ENCODE measurements around the gene MUC22.
"Not testable (repeated sequence)": the region's sequence is repeated elsewhere in the genome, so short reads cannot be mapped to it uniquely, and the experiment has no call there.

MUC22 gene

DNA sequence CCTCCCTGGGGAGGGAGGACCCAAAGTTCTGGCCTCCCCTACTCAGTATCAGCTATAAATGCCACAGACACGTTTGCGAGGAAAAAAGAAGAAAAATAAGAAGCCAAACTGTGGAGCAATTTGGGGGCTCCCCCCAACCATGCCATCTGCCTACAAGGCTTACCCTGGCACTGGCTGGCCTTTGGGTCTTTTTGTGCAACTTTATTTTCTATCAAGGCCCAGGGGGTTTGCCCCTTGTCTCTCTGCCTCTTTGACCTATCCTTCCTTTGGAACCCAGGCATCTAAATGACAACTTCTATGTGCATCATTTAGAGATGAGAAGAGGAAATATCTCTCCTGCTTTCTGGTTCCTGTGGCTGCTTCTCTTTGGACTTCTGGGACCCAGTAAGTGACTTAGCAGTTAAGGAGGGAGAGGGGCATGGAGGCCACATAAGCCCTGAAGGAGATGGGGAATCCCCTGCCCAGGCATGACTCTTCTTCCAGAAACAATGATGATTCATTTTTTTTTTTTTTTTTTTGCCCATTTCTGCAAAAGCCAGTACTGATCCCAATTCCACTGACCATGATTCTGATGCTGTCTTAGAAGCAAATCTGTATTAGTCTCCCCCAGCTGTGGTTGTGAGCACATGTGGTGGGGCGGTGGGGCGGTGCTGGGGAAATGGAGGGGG, at the start of gene MUC22:
MUC22 (plus strand) TSS at position 82 of the 668 bp plus-strand sequence; CDS start at position 315, 233 bp downstream.
- DNase-seq (ENCODE audit: low read depth in 2 of 2): peak; percentile 9 to 11

DNA sequence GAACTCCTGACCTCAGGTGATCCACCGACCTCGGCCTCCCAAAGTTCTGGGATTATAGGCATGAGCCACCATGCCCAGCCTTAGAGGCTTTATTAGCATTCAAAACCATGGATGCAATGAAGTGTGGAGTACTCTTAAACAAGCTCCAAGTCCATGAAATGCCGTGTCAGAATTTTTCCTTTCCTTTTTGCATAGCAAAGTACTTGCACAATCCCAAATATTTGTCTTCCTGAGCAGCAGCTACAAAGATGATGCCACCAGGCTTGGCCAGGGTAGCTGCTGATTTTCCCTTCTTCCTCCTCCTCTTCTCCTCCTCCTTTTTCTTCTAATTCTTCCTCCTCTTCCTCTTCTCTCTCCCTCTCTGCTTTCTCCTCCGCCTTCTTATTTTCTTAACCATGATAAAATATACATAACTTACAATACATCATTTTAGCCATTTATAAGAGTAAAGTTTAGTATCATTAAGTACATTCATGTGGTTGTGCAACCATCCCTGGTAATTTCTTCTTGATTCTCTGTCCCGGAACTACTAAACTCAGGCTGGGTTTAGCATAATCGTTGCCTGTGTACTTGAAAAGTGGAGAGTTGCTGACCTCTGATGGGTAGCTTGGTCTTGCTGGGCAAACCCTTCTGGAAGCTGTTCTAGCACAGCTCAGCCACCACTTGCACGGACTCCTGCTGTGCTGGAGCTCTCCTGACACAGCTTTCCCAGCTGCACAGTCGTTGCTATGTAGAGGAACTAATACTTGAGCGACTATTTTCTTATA, 49.2 kb upstream of the MUC22 start:
- no peak for DNase-seq (ENCODE audit: low read depth in 2 of 2)

DNA sequence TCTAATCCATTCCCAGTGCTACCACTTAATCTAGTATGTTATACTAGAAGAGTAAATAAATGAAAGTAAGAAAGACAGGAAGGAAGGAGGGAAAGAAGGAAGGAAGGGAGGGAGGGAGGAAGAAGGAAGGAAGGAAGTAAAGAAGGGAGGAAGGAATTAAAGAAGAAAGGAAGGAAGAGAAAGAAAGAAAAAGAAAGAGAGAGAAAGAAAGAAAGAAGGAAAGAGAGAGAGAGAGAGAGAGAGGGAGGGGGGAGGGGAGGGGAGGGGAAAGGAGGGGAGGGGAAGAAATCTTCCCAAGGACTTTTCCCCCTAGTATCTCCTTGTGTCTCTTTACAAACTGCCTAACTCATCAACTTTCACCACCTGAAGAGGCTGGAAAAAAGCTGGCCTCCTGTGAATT, 47.6 kb upstream of the MUC22 start:
- DNase-seq (ENCODE audit: low read depth in 2 of 2): no peak

DNA sequence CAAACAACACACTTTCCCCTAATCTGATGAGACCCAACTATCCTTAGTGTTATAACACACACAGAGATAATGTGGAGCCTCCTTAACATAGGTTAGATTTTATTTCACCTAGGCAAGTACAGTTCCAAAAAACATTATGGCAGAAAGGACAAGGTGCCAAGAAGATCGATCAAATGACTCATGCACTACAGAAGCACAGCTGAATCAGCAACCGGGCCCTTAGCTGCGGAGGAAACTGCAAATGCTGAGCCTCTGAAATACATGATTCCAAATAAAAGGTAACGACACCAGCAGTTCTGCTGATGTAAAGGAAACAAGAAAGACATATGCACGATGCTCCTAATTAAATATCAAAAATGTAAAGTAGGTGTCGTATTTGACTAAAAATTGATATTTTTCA, 46.6 kb upstream of the MUC22 start:
- DNase-seq (ENCODE audit: low read depth in 2 of 2): no peak

DNA sequence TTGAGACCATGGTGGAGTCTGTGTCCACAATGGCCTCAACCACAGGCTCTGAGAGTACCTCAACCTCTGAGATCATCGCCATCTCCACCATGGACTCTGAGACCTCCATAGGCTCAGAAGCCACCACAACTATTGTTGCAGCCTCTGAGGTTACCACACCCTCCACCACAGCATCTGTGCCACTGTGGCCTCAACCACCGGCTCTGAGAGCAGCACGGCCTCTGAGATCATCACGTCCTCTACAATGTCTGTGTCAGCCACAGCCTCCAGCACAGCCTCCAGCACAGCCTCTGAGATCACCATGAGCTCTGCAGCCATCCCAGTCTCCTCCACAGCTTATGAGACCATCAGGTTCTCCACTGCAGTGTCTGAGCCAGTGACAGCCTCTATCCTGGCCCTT, 46.2 kb upstream of the MUC22 start:
- no peak for DNase-seq (ENCODE audit: low read depth in 2 of 2)

DNA sequence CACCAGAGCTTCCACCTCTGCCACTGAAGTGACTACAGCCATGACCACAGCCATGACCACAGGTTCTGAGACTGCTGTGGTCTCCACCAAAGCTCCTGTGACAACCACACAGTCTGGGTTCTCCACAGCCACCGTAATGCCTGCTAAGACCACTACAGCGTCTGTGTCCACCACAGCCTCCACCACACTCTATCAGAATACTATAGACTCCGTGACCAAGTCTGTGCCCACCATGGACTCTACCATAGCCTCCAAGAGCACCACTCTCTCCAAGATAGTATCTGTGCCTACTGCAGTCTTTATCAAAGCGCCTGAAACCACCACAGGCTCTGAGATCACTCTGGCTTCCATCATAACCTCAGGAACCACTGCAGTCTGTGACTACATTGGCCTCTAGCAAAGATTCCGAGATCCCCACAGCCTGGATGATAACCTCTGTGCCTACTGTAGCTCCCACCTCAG, 45.1 kb upstream of the MUC22 start:
- DNase-seq (ENCODE audit: low read depth in 2 of 2): no peak

DNA sequence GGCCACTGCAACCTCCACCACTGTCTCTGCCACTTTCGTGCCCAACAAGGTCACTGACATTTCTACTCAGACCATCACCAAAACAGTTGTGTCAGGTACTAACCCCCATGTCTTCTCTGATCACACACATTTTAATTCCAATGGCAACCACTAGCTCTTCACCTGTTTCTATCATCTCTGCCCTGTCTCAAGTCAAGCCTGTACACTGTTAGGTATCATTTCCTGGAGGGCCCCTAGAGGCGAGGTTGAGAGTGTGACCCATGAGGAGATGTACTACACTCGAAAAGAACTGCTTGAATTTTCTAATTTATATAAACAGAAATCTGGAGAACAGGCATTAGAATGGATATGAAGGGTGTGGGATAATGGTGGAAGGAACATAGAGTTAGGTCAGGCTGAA, 44.1 kb upstream of the MUC22 start:
- DNase-seq (ENCODE audit: low read depth in 2 of 2): no peak

DNA sequence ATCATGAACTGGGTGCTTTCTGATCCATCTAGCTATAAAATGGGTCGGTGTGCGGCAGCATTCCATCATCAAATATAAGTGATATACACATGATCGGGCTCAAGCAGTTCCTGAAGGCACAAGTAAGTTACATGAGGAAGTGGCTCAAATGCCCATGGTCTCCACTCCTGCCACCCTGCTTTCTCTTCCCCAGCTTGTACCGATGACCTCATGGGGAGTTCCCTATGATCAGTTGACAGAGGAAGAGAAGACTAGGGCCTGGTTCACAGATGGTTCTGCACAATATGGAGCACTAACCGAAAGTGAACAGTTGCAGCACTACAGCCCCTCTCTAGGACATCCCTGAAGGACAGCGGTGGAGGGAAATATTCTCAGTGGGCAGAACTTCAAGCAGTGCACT, 41.1 kb upstream of the MUC22 start:
- DNase-seq (ENCODE audit: low read depth in 2 of 2): not testable (repeated sequence)

DNA sequence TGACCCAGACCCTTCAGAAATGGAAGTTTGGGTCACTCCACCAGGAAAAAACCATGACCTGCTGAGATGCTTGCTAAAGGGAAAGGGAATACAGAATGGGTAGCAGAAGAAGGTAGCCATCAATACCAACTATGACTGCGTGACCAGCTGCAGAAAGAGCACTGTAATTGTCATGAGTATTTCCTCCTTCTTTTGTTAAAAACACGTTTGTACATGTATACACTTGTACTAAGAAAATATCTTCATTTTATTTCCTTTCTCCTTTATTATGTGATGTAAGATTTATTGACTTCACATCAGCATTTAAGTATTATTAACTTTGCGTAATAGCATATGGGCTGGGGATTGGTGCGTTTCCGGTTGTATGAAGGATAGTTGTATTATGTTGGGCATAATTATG, 39.3 kb upstream of the MUC22 start:
- no peak for DNase-seq (ENCODE audit: low read depth in 2 of 2)

DNA sequence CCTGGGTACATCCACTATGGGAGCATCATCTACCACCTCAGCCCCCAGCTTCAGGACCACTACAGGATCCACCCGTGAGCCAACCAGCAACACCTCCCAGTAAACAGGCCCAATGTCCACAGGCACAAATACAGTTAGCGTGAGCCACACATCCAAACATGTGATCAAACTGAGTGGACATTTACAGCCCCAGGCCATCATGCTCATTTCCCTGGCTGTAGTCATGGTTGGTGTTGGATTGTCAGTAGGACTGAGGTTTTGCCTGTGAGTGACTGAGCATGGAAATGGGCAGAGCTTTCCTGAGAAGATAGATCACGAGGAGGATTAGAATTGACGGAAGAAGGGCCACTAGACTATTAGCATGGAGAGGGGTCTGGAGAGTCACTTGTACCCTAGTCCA, 37.5 kb upstream of the MUC22 start:
- DNase-seq (ENCODE audit: low read depth in 2 of 2): no peak

DNA sequence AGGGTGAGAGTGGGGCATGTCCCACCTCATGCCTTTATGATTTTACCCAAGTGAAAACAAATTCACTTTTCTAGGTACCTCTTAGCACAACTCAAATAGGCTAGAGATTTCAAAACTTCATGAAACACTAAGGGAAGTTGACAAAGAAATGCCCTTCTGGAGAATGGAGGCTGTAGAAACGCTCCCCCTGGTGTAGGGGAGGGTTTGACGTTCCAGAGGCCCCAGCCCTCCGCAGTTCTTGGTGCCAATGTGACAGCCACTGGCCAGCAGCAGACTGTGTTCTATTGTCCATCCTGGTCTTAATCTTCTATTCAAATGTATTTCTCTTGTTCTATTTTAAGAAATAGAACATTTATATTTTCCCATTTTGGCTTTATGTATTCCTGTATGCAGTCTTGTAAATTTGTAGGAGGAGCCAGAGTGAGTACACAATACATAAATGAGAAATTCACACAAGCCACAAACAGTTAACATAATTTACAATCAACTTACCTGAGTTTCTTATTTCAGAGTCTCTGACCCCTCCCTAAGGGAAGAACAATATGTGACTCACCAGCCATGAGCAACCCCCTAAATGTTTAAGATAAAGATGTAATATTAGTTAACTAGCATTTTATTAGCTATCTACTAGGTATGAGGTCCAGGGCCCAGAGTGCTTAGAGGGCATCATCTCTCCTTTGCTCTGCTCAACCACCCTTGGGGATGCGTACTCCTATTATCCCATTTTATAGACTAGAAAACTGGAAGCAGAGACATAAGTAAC, 35.6 kb upstream of the MUC22 start:
- DNase-seq (ENCODE audit: low read depth in 2 of 2): no peak

DNA sequence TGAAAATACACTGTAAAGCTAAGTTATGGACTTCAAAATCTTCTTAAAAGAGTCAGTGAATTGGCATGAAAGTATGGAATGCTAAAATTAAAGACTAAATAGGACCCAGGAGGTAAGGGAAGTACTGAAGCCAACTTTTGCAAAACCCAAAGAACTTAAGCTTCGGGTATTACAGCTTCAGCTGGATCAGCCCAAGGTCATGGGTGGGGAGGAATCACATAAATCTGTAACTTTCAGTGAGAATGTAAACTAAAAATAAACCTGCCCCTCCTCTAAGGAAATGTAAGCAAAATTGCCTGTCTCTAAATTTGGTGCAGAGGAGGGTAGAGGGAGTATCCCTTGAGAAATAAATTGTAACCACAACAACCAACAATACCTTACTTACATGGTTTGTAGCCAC, 31.1 kb upstream of the MUC22 start:
- DNase-seq (ENCODE audit: low read depth in 2 of 2): peak in 1 of 2 experiments; percentile 9

DNA sequence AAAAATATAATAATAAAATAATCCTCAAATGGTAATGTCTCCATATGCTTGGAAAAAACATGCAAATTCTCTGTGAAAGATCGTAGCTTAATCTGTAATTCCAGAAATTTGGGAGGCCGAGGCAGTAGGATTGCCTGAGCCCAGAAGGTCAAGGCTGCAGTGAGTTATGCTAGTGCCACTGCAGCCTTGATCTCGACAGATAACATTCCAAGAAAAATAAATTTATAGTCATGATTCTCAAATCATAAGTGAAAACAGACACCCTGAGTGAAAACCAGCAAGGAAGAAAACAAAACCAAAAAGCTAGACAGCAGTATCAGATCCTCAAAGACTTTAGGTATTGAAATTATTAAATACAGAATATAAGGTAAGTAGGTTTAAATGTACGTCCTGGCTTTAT, 30.6 kb upstream of the MUC22 start:
- no peak for DNase-seq (ENCODE audit: low read depth in 2 of 2)

DNA sequence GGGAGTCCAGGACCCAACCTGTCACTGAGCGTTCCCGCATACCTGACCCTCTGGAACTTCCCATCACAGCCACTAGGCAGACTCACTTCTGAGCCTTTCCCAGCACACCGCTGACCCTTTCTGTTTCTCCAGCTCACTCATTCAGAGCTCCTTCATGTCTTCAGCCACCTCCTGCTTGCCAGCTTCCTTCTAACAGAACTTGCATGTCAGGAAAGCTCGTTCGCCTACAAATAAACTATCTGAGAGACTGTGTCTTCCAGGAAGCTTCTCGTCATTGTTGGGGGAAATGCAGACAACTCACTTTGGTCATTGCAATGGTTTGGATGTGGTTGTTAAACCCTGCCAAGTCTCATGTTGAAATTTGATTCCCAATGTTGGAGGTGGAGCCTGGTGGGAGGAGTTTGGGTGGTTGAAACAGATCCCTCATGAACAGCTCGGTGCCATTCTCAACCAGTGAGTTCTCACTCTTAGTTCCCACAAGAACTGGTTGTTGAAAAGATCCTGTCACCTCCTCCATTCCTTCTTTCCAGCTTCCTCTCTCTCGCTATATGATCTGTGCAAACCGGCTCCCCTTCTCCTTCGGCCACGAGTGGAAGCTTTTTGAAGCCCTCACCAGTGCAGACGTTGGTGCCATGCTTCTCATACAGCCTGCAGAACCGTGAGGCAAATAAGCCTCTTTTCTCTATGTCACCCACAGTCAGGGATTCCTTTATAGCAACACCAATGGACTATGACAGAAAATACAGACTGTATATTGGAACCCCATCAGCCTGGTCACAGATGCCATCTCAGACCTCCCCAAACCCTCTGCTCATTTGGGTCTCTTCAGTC, 28.1 kb upstream of the MUC22 start:
- DNase-seq (ENCODE audit: low read depth in 2 of 2): peak; percentile 45 to 48

DNA sequence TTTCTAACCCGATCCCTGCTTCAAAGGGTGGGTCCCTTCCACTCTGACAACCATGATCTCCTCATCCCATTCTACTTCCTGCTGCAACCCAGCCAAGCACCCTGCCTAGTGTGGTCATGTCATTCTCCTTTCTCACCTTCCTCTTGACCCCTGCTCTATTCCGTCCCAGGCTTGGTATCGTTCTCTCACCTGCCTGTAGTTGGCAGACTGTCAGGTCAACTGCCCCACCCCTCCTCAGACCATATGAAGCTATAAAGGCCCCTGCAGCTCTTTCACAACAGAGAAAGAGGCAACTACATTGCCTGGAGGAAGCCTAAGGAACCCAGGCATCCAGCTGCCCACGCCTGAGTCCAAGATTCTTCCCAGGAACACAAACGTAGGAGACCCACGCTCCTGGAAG, 26.8 kb upstream of the MUC22 start, which contains the start of gene MUC21:
MUC21 (plus strand) TSS at position 280 of the 400 bp plus-strand sequence. CDS start 241 bp downstream, outside the sequence.
- no peak for DNase-seq (ENCODE audit: low read depth in 2 of 2)

DNA sequence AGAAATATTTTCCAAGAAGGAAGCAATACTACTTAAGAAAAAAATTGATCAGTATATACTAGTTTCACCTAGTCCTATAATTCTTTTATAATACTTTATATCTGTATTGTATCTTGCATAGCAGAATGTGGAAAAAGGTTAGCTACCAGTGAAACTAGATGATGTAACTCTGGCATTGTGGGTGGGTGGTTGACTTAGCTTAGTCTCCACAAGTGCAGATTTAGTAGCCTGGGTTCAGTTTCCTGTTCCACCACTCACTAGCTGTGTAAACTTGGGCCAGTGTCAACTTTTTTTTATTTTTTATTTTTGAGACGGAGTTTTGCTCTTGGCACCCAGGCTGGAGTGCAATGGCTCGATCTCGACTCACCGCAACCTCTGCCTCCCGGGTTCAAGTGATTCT, 24.8 kb upstream of the MUC22 start:
- no peak for DNase-seq (ENCODE audit: low read depth in 2 of 2)

DNA sequence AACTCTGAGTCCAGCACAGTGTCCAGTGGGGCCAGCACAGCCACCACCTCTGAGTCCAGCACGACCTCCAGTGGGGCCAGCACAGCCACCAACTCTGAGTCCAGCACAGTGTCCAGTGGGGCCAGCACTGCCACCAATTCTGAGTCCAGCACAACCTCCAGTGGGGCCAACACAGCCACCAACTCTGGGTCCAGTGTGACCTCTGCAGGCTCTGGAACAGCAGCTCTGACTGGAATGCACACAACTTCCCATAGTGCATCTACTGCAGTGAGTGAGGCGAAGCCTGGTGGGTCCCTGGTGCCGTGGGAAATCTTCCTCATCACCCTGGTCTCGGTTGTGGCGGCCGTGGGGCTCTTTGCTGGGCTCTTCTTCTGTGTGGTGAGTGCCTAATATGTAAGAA, 23.0 kb upstream of the MUC22 start:
- no peak for DNase-seq (ENCODE audit: low read depth in 2 of 2)

DNA sequence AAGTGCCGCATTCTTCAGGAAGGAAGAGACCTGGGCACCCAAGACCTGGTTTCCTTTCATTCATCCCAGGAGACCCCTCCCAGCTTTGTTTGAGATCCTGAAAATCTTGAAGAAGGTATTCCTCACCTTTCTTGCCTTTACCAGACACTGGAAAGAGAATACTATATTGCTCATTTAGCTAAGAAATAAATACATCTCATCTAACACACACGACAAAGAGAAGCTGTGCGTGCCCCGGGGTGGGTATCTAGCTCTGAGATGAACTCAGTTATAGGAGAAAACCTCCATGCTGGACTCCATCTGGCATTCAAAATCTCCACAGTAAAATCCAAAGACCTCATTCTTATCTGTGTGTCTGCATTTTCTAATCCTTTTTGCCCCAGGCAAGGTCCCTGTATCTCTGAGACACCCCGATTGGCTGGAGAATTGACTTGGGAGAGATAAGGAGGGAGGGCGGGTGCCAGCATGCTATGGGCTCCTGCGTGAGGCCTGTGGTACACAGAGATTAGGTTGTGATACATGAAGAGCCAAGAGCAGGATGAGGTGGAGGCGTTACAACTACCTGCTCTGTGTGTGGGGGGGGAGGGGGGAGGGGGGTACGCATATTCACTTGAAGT, 22.0 kb upstream of the MUC22 start:
- DNase-seq (ENCODE audit: low read depth in 2 of 2): no peak

DNA sequence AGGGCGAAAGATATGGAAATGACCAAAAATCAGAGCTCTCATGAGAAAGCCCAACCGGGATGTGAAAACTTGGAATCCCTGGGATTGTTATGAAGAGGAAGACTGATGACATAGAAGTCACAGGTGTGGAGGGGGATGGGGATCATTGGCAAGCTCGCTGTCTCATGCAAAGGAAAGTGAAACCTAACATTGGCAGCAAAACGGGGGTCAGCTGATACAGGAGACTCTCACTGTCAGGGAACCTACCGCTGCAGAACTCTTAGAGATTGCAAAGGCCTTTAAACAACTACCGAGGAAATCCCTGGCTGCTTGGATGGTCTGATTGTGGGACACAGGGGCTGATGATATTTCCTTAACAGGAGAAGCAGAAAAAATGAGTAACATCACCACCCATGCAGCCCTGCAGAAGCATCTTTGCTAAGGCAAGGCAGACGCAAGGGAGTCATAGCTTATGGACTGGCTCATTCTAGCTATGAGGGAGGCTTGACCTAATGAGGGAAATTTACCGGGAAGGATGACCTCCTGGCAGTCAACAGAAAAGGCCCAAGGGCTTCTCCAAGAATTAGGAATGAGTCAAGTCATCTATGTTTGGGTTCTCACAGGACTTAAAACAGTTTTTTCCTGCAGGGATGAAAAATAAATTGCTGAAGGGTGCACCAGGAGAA, 19.7 kb upstream of the MUC22 start:
- DNase-seq (ENCODE audit: low read depth in 2 of 2): no peak

DNA sequence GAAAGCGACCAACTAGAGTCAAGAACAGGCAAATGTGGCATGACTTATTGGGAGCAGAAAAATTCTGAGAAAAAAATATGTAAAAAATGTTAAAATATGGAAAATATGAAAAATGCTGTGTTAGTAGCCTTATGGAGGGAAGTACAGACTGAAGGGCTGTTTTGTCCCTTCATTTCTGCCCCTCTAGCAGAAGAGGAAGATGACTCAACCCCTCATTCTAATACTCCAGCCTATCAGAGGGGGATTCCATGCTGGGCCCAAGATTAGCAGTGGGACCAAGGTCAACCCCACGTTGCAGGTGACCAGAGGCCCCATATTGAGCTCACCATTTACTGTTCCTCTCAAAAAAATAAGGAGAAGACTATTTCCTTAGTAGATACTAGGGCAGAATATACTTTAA, 18.4 kb upstream of the MUC22 start:
- DNase-seq (ENCODE audit: low read depth in 2 of 2): no peak

DNA sequence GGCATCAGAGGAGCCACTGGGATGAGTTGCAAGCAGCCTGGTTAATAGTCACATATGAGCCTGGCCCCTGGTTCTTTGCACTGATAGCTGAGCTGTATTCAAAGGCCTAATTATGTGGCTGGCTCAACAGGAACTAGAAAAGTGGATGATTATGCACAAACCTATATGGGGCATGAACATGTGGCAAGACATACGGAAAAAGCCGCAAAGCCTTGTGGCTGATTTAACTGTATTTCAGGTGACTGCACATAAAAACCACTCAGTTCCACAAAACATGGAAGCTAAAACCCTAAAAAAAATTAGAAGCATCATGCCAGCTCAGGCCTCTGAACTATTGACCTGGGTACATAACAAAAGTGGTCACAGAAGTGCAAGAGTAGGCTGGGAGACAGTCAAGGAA, 13.0 kb upstream of the MUC22 start:
- no peak for DNase-seq (ENCODE audit: low read depth in 2 of 2)
